Motor neuron (in vitro differentiated cells): Measurements from ENCODE around the gene SYT12. TPM values are rescaled to one million over a fixed set of nuclear protein-coding genes. Genes with fewer than 3 reads are reported as not detected.
"Not testable (repeated sequence)": the region's sequence is repeated elsewhere in the genome, so short reads cannot be mapped to it uniquely, and the experiment has no call there.

Experiments used
- ATAC-seq, 8 experiments: fragments of 200-7000 bp; cut with Tn5 transposase; replicated peaks in 6 of 8; 2 replicates each; pipeline ENCODE4 v1.8.0; 2021; ENCODE audit warnings: mild to moderate bottlenecking in 8 of 8, moderate library complexity in 8 of 8
- H3K27ac ChIP-seq, 2 donors: fragments of 250-450 bp; sonication (Bioruptor Pico); 2 replicates each; pipeline ENCODE4 v1.9.0; 2021; ENCODE audit warnings: antibody characterized with exemption in 2 of 2, mild to moderate bottlenecking in 2 of 2, moderate library complexity in 1 of 2
- H3K4me1 ChIP-seq, 2 donors: fragments of 250-450 bp; sonication (Bioruptor Pico); replicated peaks in 1 of 2; 2 replicates each; pipeline ENCODE4 v1.6.1; 2021; ENCODE audit warnings: antibody characterized with exemption in 2 of 2, mild to moderate bottlenecking in 2 of 2, moderate library complexity in 1 of 2
- H3K4me3 ChIP-seq, 5 donors: fragments of 250-450 bp; sonication (Bioruptor Pico); 2 replicates each; pipeline ENCODE4 v1.9.0; 2021; ENCODE audit warnings: antibody characterized with exemption in 5 of 5, mild to moderate bottlenecking in 5 of 5, moderate library complexity in 4 of 5
- WGBS, 10 experiments: fragments of 450-650 bp; shearing (Covaris generic); methylation state at CpG; one replicate each; pipeline ENCODE4 v1.0.0; 2022; 5-methylcytosine and 5-hydroxymethylcytosine counted together
- in situ Hi-C, 9 experiments: fragments of 400-800 bp; cut with MboI; loops; one replicate each; pipeline ENCODE4 v1.15.0; 2021; ENCODE audit warnings: low sequenced_read_pairs in 9 of 9, low pct_unique_long_range_greater_than_20kb in 2 of 9; ENCODE audit not compliant: unreplicated experiment in 9 of 9
- total RNA-seq, 8 experiments: library from RNA; unstranded; fragments of 300-600 nt; gene quantifications; 2 replicates each; pipeline versions ENCODE4 v1.2.3 to v1.2.4, GENCODE V29; 2022

The SYT12 gene
- total RNA-seq, 8 experiments from 2014 or later = 0.40 to 4.8 (median 2.0) TPM

GRCh38 chr11:66985508-66986177 is 37.3 kb upstream of the SYT12 start:
- no peak overlapping the region for H3K4me3 ChIP-seq
- in situ Hi-C loops = no loop called here
- H3K4me1 ChIP-seq = peaks cover 10 to 18% of the 10 kb centered on the region in 2 donors
- no peak for ATAC-seq
- 40 to 94% (median 77%) methylated on average over 1 to 4 of the region's 8 CpGs; no CpG with 5 or more reads in 2 of the 10 experiments for WGBS, 10 experiments
- H3K27ac ChIP-seq = no peak overlapping the region

DNA sequence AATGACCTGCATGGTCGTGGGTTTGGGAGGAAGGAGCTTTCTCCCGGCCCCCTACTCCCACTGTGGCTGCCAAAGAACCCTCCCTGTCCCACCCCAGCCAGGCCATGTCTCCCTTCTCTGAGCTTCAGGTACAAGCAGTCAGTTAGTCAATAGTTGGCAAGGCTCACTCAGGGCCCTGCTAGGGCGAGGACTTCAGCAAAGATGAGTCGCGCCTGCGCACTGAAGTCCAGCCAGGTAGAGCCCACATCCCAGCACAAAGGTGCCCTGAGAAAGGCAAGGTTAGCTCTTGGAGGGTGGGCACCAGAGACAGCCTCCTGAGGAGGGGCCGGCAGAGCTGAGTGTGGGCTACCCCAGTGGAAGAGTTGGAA is 36.8 kb upstream of the SYT12 start:
- no peak for ATAC-seq
- Histone ChIP-seq H3K27ac (no peak overlapping the region), H3K4me1 (peaks cover 10 to 18% of the 10 kb centered on the region in 2 donors), H3K4me3 (no peak overlapping the region)
- in situ Hi-C loops = no loop called here
- 60 to 100% (median 95%) methylated on average over 1 to 4 of the region's 7 CpGs; no CpG with 5 or more reads in 7 of the 10 experiments for WGBS, 10 experiments

GRCh38 chr11:66987158-66987620 is 35.7 kb upstream of the SYT12 start:
- Histone ChIP-seq H3K27ac (no peak overlapping the region), H3K4me1 (peaks cover 10% of the 10 kb centered on the region in 2 donors), H3K4me3 (no peak overlapping the region)
- 0 to 56% (median 40%) methylated on average over 1 of the region's 6 CpGs; no CpG with 5 or more reads in 5 of the 10 experiments for WGBS, 10 experiments
- peak; percentile 61 to 99 (median 87) for ATAC-seq
- in situ Hi-C loops = no loop called here

DNA sequence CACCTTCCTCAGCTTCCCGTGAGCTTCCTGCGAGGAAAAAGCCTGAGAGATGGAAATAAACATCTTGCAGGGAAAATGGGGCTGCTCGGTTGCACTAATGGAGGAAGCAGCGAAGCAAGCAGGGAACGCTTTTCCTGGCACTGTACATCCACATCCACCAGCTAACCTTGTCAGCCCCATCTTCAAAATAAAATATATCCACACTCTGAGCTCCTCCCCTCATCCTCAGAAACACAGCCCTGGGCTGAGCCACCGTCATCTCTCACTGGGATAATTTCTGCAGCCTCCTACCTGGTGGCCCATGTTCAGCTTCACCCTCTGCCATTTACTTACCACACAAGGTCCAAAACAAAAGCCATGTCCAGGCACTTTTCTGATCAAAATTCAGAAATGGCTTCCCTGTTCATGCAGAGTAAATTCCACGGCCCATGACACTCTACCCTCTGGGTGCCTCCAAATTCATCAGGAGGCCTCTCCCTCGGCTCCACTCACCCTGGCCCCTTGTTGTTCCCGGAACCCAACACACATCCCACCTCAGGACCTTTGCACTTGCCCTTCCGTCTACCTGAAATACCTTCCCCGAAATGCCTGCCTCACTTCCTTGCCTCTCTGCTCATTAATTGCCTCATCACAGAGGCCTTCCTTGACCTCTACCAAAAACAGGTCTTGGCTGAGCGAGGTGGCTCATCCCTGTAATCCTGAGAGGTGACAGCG is 34.9 kb upstream of the SYT12 start:
- peak in 1 of 8 experiments; percentile 55 for ATAC-seq
- H3K4me1 ChIP-seq = peaks cover 9 to 10% of the 10 kb centered on the region in 2 donors
- H3K4me3 ChIP-seq = no peak overlapping the region
- in situ Hi-C loops = no loop called here
- no peak overlapping the region for H3K27ac ChIP-seq
- 84 to 95% (median 89%) methylated on average over 3 to 7 of the region's 13 CpGs; no CpG with 5 or more reads in 5 of the 10 experiments for WGBS, 10 experiments

DNA sequence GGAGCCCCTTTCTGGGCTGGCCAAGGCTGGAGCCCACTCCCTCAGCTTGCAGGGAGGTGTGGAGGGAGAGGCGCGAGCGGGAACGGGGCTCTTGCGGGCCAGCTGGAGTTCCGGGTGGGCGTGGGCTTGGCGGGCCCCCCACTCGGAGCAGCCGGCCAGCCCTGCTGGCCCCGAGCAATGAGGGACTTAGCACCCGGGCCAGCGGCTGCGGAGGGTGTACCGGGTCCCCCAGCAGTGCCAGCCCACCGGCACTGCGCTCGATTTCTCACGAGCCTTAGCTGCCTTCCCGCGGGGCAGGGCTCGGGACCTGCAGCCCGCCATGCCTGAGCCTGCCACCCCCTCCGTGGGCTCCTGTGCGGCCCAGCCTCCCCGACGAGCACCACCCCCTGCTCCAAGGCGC is 34.2 kb upstream of the SYT12 start:
- in situ Hi-C loops, ATAC-seq, H3K4me3 ChIP-seq, H3K4me1 ChIP-seq, H3K27ac ChIP-seq: not testable (repeated sequence)
- WGBS, 10 experiments = no CpG with 5 or more reads among the region's 28 CpGs

GRCh38 chr11:66989360-66989759 is 33.6 kb upstream of the SYT12 start:
- ATAC-seq, H3K4me1 ChIP-seq, in situ Hi-C loops, H3K27ac ChIP-seq, H3K4me3 ChIP-seq: not testable (repeated sequence)
- WGBS, 10 experiments = 60 to 100% (median 94%) methylated on average over 1 to 3 of the region's 9 CpGs; no CpG with 5 or more reads in 7 of the 10 experiments

- Histone ChIP-seq H3K4me1 (peaks cover 7 to 10% of the 10 kb centered on the region in 2 donors), H3K27ac (no peak overlapping the region), H3K4me3 (no peak overlapping the region)
- ATAC-seq = no peak
- WGBS, 10 experiments = 28 to 100% (median 80%) methylated on average over 1 to 2 of the region's 2 CpGs; no CpG with 5 or more reads in 1 of the 10 experiments
- in situ Hi-C loops = no loop called here
These were observed 30.9 kb upstream of the SYT12 start for GRCh38 chr11:66992041-66992440.

GRCh38 chr11:66996609-66997273 is 26.2 kb upstream of the SYT12 start:
- no peak overlapping the region for H3K4me3 ChIP-seq
- in situ Hi-C loops = no loop called here
- H3K27ac ChIP-seq = no peak overlapping the region
- WGBS, 10 experiments = 50 to 100% (median 83%) methylated on average over 1 to 8 of the region's 8 CpGs; no CpG with 5 or more reads in 3 of the 10 experiments
- peak in 3 of 8 experiments; percentile 64 to 90 (median 65) for ATAC-seq
- no peaks in the 10 kb centered on the region for H3K4me1 ChIP-seq

- in situ Hi-C loops = no loop called here
- H3K27ac ChIP-seq = no peak overlapping the region
- H3K4me3 ChIP-seq = no peak overlapping the region
- ATAC-seq = no peak
- 58 to 100% (median 92%) methylated on average over 3 to 7 of the region's 7 CpGs for WGBS, 10 experiments
- H3K4me1 ChIP-seq = peaks cover 7 to 10% of the 10 kb centered on the region in 2 donors
These were observed 23.4 kb upstream of the SYT12 start for GRCh38 chr11:66999555-66999954.

DNA sequence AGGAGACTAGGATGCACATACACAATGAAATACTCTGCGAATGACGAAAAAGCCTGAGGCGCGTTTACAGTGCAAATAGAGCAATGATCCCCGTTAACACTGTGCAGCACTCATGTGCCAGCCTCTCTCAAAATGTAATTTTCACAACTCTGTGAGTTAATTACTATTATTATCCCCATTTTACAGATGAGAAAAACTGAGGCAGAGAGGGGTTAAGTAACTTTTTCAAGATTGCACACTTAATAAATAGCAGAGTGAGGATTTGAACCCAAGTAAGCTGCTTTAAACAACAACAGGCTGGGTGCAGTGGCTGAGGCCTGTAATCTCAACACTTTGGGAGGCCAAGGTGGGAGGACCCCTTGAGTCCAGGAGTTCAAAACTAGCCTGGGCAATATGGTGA is 21.6 kb upstream of the SYT12 start:
- in situ Hi-C loops = no loop called here
- peak in 1 of 8 experiments; percentile 58 for ATAC-seq
- 57 to 100% (median 90%) methylated on average over 1 to 5 of the region's 5 CpGs; no CpG with 5 or more reads in 2 of the 10 experiments for WGBS, 10 experiments
- Histone ChIP-seq H3K27ac (no peak overlapping the region), H3K4me1 (peaks cover 7 to 11% of the 10 kb centered on the region in 2 donors), H3K4me3 (no peak overlapping the region)

DNA sequence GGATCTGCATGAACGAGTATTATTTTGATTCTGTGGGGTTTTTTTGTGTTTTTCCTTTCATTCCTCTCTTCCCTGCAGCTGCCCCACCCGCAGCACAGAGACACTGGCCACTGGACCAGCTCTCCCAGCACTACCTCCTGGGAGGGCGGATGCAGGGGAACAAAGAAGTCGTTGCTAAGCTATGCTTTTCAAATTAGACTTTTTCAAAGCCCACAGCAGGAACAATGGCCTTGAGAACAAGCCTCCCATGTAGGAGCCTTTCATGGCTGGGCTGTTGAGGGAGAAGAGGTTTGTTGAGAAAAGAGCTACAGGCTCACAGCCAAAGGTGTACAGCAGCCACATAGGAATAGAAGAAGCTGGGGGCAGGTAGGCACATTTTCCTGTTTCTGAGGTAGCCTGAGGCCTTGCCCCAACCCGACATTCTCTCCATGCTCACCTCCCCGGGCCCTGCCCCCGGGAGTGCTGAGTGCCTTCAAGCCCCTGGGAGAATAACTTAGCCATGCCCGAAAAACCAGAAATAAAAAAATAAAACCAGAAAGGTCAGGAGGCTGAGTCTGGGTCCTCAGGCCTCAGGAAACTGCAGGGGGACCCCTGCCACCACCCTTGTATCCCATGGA is 20.5 kb upstream of the SYT12 start:
- H3K4me1 ChIP-seq = peaks cover 12 to 20% of the 10 kb centered on the region in 2 donors
- in situ Hi-C loops = no loop called here
- WGBS, 10 experiments = 4 to 90% (median 36%) methylated on average over 1 to 6 of the region's 8 CpGs; no CpG with 5 or more reads in 3 of the 10 experiments
- no peak overlapping the region for H3K27ac ChIP-seq
- no peak overlapping the region for H3K4me3 ChIP-seq
- peak in 5 of 8 experiments; percentile 72 to 86 (median 77) for ATAC-seq

- ATAC-seq = no peak
- in situ Hi-C loops = no loop called here
- 60 to 100% (median 78%) methylated on average over 1 to 4 of the region's 5 CpGs; no CpG with 5 or more reads in 2 of the 10 experiments for WGBS, 10 experiments
- peaks cover 12 to 20% of the 10 kb centered on the region in 2 donors for H3K4me1 ChIP-seq
- no peak overlapping the region for H3K27ac ChIP-seq
- H3K4me3 ChIP-seq = no peak overlapping the region
These were observed 20.0 kb upstream of the SYT12 start for GRCh38 chr11:67002921-67003411.
